Mucosa of gallbladder (tissue), 1 donor: ENCODE measurements around the gene SUN1. TPM values are rescaled to one million over a fixed set of nuclear protein-coding genes. Genes with fewer than 3 reads are reported as not detected.
"Not testable (repeated sequence)": the region's sequence is repeated elsewhere in the genome, so short reads cannot be mapped to it uniquely, and the experiment has no call there.

ENCODE experiments used
- DNase-seq: peaks from one replicate; pipeline ENCODE4 v3.0.0-alpha.2; 2020; ENCODE audit warnings: low spot score
- total RNA-seq: library from RNA; stranded (reverse); gene quantifications from one replicate; pipeline ENCODE4 v1.2.1, GENCODE V29; 2021
- donor health status: DM: no; HTN: no; CAD: no.

The SUN1 gene
- total RNA-seq, 1 donor from 2014 or later = 126 TPM

DNA sequence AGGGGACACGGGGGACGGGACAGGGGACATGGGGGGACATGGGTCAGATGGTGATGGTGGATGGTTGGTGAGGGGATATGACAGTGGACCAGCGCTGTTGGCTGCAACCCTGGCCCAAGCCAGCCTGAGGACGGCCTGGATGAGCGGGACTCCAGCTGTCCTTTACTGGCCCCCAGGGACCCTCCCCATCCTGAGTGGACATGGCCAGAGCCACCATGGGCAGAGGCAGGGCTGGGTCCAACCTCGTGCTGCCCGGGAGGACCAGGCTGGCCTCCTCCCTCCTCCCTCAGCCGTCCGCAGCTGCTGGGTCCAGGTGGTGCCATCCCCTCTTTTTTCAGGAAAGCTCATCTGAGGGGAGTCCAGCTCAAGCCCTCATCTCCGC, 74.5 kb downstream of the SUN1 start:
- DNase-seq = no peak

DNA sequence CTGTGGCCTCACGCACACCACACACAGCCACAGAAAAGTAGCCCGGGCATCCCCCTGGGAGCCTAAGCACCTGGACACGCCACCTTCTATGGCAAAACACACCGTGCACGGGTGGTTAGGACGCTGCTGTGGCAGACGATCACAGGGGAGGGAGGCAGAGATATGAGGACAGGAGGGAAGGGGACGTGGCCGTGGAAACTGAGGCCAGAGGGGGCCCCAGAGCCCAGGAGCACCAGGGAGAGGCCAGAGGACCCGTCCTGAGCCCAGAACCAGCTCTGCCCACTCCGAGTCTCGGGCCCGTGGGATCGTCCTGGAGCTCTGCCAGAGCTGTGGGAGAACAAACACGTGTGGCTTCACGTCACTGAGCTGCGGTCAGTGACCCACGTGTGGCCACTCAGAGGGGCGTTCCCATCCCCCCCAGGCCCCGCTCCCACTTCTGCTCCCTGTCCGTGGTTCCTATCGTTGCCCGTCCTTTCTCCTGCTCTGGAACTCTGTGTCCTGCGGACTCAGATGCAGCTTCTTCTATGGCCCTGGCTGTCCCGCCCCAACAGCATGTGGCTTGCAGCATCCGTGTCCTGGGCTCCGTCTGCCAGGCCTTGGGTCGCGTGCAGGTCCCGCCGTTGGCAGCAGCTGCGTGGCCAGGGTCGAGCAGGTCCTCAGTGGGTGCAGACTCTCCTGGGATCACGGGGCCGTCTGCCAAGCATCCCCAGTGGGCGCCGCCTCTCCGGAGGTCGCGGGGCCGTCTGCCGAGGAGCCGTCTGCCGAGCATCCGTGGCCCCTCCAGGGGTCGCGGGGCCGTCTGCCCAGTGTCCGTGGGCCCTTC, 75.1 kb downstream of the SUN1 start:
- DNase-seq = no peak

DNA sequence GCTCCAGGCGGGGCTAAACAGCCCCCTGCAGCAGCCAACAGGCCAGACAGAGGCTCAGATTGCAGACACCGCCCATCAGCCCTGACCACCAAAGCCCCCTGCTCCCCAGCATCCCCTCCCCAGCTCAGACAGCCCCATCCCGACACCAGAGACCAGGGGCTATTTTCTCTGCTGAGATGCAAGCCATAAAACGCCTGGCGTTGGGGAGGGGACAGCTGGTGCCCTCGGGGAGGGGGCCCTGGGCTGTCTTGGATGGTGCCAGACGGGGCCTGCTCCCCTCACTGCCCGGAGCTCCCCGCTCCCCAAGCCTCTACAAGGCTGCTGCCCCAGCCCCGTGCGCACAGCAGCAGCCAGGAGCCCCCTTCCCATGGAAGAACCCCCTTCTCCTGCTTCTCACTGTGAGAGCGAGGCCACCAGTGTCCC, 75.9 kb downstream of the SUN1 start:
- no peak for DNase-seq

DNA sequence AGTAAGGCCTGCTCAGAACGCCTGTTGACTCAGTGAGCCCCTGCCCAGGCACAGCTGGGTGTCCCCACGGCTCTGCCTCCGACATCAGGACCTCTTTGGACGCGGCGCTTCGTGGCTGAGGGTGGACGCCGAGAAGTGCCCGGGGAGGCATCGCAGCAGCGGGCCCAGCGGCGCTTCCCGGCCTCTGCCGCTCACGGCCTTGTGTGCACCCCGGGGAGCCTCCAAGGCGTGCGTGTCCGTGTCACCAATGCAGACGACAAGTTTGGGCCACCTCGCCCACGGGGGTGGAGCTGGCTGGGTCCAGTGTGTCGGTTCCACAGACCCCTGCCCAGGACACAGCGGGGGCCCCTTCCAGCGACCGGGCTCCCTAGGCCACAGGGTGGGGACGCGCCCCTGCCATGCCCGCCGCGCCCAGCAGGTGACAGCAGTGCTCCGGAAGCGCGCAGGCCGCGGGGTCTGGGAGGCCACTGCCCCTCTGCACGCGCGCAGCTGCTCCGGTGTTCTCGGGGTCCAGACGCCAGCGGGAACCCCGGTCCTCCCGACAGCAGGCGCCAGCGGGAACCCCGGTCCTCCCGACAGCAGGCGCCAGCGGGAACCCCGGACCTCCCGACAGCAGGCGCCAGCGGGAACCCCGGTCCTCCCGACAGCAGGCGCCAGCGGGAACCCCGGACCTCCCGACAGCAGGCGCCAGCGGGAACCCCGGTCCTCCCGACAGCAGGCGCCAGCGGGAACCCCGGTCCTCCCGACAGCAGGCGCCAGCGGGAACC, 76.5 kb downstream of the SUN1 start:
- DNase-seq = not testable (repeated sequence)

DNA sequence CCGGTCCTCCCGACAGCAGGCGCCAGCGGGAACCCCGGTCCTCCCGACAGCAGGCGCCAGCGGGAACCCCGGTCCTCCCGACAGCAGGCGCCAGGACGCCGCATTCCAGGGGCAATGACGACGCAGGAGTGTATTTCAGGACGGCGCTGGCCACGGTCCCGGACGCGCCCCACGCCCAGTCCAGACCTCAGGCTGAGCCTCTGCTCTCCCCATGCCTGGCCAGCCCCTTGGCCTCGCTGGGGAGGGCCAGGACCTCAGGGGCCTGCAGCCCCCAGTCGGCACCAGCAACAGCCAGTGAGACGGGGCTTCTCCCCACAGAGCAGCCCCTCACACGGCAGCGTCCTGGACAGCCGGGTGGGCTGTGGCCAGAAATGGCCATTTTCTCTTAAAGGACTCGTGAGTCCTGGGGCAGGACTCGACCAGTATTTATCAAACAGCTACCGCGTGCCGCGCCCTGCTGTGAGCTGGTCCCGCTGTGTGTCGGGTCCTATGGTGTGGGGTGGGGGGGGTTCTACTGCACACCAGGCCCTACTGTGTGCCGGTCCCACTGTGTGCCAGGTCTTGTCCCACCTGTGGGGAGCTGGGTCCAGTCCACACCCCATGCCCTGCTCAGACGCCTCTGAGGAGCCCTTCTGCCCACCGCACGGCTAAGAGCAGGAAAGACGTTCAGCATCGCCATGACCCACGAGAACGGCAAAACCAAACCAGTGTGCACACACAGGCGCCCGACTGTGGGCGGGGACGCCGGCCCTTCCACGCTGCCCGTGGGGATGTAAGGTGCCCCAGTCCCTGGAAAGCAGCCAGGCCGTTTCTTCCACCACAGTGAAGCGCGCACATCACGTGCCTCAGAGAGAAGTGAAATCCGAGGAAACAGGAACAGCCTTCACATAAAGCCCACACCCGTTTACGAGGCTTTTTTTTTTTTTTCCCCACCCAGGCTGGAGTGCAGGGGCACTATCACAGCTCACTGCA, 77.4 kb downstream of the SUN1 start:
- DNase-seq = peak; percentile 76

DNA sequence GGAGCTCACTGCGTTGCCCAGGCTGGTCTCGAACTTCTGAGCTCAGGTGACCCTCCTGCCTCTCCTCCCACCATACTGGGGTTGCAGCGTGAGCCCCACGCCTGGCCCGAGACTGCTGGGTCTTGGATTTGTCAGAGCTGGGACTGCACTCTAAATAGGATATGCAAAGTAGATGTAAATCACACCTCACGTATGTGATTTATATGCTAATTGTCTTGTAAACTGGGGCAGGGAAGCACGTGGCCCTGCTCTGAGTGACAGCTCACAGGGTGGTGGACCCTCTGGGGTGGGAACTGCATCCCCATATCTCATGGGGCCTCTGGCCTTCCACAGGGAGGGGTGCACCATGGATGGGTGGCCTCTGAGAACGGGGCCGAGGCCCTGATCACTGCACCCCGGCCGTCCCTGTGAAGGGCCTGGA, 78.2 kb downstream of the SUN1 start:
- no peak for DNase-seq

DNA sequence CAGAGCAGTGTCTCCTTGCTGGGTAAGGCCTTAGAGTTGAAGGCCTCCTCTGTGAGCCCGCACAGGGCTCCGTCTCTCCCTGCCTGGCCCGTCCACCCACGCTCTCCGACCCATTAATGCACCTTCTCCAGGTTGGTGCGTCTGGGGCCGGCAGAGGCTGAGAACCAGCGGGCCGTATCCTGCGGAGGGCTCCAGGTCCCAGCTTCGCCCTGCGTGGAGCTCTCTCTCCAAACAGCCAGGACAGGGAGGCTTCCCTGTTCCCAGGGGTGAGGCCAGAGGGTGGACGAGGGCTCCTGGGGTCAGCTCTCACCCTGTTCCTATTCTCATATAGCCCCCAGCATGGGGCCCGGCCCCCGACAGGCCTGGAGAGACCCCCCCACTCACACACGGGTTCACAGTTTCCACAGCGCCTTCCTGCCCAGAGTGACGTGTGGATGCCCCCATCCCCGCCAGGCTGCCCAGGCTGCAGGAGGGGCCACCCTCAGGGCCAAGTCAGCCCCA, 78.7 kb downstream of the SUN1 start:
- no peak for DNase-seq

DNA sequence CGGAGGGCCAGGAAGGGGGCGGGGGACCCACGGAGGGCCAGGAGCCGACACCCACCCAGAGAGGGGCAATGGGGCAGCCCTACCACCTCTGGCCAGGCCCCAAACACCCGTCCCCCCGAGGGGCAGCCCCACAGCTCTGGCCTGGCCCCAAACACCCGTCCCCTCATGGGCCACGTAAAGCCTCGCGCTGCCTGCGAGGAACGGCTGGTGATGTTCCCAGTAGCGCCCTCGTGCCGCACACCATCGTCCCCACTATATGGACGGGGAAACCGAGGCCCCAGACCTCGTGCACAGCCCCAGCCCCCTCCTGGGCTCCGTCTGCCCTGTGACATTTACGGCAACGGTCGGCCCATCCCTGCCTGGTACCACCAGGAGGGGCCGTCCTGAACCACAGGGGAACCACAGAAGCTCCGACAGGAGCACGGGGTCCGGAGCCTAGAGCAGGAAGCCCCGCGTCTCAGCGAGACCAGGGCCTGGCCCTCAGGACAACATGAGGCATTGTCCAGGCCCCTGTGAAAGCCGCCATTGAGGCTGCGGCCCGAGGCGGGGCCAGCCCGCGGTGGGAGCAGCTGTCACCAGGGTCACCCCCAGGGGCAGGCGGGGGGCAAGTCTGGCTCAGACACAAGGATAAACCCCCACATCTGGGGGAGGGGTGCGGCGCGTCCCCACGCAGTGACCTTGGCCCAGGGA, 79.7 kb downstream of the SUN1 start:
- DNase-seq = no peak

DNA sequence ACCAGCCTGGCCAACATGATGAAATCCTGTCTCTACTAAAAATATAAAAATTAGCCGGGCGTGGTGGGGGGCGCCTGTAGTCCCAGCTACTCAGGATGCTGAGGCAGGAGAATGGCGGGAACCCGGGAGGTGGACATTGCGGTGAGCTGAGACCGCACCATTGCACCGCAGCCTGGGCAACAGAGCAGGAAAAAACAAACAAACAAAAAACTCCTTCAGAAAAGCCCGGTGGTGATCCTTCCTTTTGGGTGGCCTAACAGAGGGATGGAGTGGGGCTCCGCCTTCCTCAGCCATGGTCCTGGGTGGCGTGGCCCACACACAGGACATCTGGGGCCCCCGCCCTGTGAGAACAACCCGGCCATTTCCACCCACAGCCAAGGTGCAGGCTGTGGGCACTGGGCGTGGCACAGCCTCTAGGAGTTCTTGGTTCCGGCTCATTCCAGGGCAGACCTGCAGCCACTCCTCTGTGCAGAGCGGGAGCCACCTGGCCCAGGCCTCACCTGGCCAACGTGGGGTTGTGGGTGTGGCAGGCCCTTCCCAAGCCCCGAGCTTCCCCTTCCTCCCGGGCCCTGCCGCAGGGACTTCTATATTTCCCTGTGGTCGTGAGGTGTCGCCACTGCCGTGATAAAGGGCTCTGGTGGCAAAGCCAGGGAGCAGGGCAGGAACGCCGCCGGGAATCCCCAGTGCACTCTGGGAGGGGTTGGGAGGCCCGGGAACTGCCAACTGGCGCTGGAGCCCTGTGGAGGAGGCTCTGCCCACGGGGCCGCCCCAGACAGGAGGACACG, 81.7 kb downstream of the SUN1 start:
- peak; percentile 78 for DNase-seq

DNA sequence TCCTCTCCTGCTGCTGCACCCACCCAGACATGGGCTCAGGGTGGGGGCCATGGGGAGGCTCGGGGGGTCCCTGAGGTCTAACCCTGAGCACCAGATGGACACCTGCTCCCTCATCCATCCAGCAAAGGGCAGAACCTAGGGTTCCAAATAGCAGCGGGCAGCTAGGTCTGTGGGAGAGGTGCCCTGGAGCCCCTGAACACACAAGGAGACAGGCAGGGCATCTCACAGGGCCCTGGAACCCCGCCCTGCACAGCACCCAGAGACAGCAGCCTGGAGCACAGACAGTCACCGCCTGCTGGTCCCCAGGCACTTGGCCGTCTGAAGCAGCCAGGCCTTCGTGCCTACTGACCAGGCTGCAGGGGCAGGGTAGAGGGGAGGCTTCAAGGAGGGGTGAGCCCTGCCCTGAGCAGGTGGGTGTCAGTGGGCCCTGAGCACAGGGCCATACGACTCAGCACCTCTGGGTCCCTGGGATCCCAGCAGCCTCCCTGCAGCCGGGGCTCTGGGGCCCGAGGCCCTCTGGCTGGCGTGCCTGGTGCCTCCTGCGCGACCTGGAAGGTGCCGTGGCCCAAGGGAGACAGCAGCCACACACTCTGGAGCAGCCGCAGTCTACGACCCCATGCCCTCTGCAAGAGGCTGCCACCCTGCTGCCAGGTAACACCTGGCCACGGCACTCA, 82.4 kb downstream of the SUN1 start:
- no peak for DNase-seq

DNA sequence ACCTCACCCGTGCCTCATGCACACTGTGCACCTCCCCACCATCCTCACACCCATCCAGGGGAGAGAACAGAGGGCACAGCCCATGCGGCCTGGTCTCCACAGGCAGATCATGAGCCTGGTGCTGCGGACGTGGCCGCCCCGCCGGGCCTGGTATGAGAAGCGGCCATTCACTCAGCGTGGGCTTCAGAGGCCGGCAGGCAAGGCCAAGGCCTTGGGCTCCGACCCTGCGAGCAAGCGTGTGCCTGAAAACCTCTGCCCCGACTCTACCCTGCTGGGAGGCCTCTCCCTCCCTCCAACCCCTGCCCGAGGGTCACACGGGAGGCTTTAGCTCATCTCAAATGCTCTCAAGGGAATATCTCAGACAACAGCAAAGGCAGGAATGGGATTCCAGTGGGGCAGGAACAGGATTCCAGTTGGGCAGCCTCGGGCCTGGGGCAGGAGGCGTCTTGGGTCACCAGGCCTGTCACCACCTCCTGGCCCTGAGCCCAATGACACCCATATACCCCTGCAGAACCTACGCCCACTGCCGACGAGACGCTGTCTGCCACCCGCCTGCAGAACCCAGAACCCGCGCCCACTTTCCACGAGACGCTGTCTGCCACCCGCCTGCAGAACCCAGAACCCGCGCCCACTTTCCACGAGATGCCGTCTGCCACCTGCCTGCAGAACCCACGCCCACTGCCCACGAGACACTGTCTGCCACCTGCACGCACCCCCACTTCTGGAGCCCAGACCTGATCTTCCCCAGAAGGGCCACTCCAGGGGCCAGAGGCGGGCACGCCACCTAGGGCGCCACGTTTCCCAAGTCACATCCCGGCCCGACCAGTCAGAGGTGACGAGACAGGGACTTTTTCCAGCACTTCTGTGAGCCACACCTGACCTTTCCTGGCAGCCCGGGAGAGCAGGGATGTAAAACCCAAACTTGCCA, 83.3 kb downstream of the SUN1 start:
- DNase-seq = no peak

DNA sequence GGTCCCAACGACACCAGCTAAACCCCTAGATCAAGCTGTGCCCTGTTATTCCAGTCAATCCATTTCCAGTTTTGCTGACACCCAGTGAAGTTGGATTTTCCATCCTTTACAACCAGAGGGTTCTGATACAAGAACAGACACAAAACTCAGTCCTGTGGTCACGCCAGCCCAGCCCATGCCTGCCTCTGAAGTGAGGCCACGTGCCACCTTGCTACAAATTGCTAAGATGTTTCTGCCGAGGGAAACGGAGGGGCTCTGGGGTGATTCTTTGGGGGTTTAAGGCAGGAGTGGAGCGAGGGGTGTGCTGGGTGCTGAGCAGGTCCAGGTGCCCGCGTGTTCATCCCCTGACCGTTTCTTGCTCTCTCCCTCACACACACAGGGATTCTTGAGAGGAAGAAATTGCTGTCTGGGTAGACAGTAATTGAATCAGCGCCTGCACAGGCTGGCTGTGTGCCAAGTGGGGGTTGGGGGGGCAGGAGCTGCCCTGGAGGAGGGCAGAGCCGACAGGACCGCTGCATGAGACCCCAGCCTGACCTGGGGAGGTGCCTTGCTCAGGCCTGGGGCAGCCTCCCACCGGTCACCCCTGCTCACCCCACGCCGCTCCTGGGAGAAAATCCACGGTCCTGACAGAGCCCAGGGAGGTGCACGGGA, 84.1 kb downstream of the SUN1 start:
- DNase-seq = no peak

DNA sequence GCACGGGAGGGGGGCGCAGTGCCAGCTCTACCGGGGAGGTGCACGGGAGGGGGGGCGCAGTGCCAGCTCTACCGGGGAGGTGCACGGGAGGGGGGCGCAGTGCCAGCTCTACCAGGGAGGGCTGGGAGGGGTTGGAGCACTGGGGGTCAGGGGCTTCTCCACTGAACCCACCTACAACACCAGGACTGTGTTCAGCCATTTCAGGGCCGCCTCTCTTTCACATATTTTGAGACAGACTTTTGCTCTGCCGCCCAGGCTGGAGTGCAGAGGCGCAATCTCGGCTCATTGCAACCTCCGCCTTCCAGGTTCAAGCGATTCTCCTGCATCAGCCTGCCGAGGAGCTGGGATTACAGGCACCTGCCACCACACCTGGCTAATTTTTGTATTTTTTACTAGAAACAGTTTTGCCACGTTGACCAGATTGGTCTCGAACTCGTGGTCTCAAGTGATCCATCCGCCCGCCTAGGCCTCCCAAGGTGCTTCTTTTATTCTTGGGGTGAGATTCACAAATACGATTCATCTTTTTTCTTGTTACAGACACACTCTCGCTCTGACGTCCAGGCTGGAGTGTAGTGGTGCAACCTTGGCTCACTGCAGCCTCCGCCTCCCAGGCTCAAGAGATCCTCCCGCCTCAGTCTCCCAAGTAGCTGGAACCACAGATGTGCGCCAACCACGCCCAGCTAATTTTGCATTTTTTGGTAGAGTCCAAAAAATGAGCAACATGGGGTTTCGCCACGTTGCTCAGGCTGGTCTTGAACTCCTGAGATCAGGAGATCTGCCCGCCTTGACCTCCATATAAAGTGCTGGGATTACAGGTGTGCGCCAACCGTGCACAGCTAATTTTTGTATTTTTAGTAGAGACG, 85.2 kb downstream of the SUN1 start:
- DNase-seq = no peak

DNA sequence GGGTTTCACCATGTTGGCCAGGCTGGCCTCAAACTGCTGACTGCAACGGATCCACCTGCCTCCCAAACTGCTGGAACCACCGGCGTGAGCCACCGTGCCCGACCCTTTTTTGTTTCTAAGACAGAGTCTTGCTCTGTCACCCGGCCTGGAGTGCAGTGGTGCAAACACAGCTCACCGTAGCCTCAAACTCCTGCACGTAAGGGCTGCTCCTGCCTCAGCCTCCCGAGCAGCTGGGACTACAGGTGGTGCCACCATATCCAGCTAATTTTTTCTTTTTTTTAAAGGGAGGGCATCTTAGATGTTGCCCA, 85.8 kb downstream of the SUN1 start:
- no peak for DNase-seq

DNA sequence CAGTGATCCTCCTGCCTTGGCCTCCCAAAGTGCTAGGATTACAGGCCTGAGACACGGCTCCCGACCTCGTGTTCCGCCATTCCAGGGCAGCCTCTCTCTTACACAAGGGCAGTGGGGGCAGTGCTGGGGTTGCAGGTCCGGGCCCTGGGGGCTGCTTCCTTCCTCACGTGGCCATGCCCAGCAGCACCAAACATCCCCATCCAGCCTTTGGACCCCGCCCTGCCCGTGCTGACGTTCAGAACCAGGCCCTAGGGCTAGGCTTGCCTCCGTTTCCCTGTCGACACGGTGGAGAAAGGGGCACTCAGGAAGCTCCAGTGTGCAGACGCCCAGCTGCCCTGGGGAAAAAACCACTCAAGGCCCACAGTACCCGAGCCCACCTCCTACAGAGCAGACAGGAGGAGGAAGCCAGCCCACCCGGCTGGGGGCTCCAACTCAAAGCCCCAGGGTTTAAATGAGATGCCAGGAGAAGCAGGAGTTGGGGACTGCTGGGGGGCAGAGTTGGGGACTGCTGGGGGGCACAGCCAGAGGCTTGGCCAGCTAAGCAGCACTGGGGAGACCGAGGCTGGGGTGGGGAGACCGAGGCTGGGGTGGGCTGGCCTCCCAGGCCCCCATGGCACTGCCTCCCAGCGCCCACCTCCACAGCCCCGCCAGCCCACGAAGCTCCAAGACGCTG, 86.3 kb downstream of the SUN1 start:
- DNase-seq = no peak

DNA sequence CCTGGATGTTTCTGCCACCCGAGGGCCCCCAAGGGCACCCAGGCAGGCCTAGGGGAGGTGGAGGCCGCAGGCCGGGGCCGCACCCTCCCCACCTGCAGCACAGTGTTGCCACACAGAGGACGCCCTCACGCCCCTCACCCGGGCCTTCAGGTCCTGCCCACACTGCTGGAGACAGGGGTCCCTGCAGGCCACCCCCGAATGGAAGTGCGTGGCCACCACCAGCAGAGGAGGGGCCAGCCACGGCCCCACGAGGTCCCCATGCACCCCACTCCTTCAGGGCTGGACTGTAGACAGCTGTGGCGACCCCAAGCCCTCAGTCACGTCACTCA, 86.8 kb downstream of the SUN1 start:
- no peak for DNase-seq

DNA sequence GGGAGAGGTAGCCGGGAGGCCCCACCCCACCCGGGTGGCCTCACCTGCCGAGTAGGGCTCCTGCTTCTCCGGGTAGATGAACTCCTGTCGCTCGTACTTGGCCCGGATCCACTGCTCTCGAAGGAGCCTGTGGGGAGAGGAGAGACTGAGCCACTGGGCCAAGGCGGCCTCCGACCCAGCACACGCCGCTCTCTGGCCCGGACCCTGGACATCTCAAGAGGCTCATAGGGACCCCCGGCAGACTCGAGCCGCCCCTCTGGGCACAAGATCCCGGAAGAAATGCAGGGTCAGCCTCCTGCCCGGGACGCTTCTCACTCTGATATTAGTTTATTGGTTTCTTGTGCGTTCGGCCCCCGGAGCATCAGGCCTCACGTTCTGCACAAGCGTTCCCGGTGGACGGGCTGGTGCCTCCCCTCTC, 87.7 kb downstream of the SUN1 start:
- peak; percentile 66 for DNase-seq
